T-helper 2 cell (primary cell): ENCODE data around the gene VAC14.
A peak's percentile ranks its signal among the peaks of the same experiment; 100 is the strongest.

Experiments used
- DNase-seq, 5 experiments: peaks; one replicate each; pipeline versions ENCODE4 v3.0.0 to v3.0.0-alpha.2; 2012 to 2022

Gene VAC14

DNA sequence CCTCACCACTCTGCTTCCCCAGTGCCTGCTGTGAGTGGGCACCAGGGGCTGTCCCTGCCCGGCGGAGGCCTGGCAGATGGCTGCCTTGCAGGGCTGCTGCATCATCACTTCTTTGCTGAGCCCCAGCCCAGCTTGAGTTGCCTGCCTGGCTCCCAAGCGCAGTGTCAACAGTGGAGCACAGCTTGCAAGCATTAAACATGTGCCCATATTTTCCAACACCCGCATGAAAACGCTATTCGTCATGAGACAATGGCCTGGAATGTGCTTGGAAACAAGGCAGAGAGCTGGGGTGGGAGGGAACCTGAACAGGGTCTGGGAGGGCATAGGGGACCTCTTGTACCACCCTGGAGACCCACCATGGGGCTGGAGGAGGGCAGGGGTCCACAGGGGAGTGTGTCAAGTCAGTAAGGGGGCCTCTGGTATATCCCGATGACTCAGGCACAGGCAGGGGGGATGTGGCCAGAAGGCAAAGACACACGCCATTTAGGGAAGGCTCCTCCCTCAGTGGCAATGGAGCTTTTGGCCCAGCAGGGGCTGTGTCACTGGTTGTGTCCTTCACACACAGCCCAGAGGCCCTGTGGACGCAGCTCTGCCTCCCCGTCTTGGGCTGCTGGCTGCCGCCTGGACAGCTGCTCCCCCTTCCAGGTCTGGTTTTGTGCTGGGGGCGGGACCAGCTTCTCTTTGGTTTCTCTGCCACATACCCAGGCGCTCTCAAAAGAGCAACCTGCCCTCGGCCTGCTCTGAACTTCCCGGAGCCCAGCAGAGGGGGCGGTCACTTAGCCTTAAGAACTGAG is 97.7 kb downstream of the VAC14 start:
- no peak for DNase-seq

DNA sequence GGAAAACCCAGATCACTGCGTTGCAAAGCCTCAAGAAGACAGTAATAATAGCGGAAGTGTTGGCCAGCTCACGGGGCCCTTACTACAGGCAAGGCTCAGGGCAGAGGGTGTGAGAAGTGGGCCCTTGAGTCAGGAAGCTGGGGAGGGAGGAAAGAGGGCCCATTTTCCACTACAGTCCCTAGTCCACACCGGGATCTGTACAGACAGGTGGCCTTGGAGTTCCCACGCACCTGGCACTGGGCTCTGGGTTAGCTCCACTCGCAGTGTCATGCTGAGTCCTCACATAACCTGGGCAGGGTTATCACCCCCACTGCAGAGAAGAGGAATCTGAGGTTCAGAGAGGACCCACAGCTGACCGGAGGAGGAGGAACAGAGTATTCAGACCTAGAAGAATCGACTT is 98.3 kb downstream of the VAC14 start:
- no peak for DNase-seq

DNA sequence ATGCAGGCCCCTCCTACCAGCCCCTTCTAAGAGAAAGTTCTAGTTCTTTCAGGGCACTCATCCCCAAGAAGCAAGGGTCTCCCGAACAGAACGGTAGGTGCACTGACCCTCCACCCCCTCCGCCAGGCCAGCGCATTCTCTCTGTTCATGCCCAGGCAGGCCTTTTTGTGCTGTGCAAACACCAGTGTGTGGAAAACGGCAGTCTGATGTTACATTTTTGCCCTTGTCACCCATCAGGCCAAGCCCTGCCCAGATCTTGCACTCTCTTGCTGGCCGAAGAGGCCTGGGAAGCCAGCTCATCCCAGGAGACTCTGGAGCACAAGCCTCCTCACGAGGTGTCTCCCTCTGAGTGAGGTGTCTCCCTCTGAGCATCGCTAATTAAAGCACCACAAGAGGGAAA is 99.0 kb downstream of the VAC14 start:
- no peak for DNase-seq

DNA sequence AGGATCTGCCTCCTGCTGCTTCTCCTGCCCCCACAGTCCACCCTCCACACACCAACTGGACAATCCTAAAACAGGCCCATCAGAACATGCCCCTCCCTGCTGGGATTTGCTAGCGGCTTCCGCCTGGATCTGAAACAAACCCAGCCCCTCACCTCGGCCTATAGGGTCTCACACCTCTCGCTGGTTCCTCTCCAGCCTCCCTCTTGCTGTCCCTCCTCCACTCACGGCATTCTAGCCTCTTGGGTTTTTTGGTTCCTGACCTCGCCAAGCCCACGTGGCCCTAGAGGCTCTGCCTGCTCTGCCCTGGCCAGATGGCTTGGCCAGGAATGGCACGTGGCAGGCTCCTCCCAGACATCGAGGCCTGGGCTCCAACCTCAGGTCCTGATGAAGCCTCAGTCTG is 99.4 kb downstream of the VAC14 start:
- DNase-seq: no peak

DNA sequence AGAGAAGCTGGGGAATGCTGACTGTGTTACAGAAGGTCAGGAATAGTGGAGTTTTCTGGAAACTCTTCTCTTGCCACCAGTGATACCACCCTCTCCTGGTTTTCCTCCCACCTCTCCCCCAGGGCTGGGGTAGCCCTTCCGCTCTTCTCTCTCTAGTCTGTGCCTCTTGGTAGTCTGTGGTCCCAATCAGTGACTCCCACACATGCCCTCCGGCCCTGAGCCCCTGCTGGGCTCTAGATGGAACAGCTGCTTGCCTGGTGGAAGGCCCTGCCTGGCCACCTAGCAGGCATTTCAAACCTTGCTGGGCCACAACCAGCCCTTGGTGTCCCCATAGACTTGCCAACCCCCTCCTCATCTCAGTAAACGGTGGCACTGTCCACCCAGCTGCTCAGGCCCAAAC is 99.9 kb downstream of the VAC14 start:
- no peak for DNase-seq

DNA sequence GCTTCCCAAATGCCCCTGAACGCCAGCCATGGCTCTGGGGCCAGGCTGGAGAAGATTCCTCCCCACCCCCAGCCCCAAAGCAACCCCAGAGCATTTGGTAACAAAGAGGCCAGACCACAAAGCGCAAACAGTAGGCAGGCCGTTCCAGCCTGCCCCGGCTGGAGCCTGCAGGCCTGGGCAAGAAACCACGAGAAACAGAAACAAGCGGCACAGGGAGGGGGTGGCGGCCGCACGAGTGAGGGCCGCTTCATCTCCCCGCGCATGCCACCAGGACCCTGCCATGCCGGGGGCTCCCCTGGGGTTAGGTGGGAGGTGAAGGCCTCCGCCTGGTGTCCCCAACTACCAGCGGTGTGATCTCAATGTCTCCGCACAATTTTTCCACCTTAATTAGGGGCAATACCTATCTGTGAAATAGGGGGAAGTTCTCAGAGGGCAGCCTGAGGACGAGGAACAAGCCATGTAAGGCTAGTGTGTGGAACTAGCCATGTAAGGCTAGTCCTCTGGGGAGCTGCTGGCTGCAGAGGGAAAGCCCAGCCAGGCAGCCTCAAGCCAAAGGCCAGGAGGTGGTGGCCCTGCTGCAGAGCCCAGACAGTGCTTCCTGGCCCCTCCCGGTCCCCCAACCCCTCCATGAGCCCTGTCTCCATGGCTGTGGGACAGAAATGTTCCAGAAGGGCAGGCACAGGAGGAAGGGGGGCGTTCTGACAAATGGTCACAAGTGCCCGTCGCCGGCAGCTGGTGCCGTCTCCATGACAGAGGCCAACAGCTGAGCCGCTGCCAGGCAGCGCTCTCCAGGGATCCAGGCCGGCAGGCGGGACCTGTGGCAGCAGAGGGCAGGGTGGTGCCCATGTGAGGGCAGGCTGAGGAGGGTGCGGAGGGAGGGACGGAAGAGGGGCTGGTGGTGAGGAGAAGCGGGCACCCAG is 100.6 kb downstream of the VAC14 start:
- DNase-seq: no peak

DNA sequence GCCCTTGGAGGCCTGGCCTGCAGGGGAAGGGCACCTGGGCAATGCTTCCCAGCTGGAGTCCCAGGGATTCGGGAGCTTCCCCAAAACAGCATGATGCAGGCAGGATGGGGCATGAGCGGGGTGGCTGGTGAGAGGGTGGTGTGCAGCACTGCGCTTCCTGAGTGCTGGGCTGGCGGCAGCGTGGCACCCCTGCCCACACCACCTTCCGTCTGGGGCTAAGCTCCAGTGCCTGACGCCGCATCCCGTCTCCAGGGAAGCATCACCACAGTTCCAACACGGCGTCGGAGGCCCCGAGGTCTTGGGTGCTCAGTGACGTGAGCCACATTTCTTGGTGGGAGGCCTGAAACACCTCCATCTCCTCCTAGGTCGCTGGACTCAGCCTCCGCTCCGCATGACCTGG is 101.3 kb downstream of the VAC14 start:
- no peak for DNase-seq

DNA sequence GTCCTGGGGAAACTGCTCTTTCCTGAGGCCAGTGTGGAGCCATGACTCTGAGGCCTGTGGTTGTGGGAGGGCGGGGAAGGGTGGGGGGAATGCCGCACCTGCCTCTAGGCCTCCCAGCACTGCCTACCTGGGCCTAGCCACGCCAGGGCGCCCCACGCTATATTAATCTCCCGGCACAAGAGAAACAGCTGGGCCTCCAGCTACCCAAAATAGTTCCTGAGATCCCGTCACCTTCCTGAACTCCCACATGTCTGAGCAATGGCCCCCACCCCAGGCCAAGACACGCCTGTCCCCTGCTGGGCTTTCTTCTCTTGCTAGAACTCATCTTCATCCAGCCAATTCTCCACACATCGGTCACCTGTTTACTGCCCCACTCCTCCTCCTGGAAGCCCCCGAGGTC is 102.1 kb downstream of the VAC14 start:
- no peak for DNase-seq

DNA sequence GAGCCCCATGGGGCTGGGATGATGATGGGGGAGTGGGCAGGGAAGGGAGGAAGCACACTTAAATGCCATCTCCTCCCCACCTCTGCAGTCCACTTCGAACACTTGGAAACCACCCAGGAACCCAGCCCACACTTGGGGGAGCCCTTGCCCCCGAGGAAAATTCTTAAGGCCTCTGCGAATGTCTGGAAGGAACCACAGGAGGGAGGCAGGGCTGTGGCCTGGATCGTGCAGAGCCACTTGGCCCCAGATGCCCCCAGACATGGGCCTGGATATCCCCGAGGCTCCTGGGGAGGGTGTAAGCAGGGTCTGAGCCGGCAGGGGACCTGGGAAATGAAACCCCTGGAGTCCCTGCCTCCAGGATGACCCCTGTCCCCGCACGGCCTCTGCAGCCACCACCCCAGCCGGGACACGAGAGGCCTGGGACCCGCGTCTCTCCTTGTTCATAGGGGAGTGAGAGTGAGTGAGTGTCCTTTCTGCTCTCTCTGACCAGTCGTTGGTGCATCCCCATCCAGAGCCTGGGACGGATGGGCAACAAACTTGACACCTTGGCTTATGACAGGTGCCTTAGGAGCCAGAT is 103.3 kb downstream of the VAC14 start:
- DNase-seq: no peak

DNA sequence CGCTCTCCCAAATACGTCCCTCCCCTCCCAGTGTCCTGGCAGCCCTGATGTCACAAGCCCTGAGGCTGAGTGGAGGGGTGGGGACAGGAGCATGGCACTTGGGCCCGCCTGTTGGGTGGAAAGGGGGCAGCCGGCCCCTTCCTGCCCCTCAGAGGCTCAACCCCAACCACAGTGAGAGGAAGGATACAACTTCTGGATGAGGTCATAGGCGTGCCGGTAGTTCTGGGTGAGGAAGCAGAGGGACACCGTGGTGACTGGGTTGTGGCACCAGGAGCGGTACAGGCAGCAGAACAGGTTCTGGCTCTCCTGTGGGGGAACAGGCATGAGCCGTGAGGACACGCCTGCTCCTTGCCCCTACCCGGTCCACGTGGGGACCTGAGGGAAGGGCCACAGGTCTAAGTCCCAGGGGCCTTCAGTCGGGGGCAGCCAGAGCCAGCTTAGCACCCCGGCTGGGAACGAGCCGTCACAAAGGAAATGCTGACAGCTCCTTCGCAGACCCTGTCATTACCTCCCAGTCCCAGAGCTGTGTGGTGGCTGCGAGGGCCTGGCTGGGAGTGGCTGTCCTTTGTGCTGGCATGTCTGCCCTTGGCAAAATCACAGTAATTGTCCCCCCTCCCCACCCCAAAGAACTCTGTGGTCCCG is 103.9 kb downstream of the VAC14 start:
- peak in 1 of 5 experiments; percentile 12 for DNase-seq

DNA sequence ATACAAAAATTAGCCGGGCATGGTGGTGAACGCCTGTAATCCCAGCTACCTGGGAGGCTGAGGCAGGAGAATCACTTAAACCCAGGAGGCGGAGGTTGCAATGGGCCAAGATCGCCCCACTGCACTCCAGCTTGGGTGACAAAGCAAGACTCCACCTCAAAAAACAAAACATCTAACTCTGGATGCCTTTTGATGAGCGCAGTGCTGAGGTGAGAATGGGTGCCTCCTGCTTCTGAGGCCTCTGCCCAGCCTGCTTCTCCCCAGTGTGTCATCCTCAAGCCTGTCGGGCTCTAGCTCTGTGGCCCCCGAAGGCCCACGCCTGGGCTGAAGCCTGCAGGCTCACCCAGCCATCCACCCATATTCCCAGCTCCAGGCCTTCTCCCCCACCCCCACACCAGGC is 104.6 kb downstream of the VAC14 start:
- DNase-seq: no peak

DNA sequence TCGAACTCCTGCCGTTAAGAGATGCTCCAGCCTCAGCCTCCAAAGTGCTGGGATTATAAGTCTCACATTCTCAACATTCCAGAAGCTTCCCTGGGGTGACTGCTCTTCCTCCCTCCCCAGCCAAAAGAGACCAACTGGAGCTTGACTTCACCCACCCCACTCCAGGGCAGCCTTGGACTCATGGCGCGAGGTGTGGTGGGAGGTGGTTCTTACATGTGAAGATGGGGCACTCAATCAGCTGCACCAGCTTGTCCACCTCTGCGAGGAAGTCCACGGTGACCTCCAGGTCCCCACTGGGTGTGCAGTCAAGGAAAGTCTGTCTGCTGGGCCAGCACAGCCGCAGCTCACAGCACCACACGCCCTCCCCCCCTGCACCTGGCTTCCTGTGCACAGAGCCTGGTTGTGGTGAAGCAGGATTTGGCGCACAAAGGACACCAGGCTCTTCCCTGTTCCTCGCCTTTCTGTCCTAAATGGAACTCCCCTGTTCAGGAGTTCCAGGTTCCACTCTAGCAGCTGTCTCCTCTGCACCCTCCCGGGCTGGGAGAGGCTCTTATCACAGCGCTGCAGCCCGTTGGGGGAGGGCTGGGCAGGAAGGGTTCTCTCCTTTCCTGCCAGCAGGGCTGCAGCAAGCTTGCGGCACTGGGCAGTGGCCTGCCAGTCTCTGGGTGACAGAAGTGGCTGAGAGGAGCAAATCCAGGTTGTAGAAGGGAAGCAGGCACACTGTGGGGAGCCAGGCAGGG is 105.5 kb downstream of the VAC14 start:
- peak in 1 of 5 experiments; percentile 42 for DNase-seq

DNA sequence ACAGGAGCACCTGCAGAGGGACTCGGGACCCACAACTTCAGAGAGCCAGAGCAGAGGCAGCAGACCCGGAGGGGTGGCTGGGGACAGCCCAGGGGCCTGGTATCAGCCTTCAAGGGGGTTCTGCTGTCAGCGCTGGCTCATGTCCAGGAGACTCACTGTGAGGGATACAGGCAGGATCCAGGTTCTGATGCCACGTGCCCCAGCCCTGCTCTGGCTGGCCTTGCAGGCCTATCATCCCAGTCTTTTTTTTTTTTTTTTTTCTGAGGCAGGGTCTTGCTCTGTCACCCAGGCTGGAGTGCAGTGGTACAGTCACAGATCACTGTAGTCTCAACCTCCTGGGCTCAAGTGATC is 106.1 kb downstream of the VAC14 start:
- no peak for DNase-seq

DNA sequence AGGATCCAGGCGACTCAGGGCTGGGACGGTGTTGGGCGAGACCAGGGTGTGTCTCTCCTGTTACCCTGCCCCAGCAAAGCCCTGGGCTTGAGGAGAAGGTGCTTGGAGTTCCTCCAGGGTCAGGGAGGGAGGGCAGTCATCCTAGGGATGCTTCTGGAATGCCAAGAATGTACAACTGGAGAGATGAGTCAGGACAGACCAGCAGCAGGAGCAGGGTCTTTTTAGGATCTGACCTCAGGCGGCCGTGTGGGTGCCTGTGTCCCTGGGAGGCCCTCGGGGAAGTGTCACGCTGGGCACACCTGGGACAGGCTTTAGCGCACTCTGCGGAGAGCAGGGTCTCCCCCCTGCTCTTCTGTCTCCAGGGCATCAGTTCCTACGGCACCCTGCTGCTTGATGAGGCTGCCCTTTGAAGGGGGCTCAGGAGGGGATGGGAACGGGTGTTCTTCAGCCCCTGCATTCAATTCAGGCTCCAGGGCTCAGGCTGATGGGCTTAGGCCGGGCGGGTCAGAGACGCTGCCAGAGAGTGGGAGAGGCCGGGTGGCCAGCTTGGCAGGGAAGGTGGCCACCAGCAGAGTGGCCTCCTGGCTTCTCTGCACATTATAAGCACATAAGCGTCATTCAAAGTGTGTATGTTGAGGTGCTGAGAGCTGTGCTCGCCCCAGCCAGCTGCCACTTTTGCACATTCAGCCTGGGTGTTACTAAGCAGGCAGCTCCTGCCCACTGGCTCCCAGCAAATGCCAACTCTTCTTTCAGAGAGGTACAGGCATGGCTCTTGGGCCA is 106.7 kb downstream of the VAC14 start:
- DNase-seq: no peak

DNA sequence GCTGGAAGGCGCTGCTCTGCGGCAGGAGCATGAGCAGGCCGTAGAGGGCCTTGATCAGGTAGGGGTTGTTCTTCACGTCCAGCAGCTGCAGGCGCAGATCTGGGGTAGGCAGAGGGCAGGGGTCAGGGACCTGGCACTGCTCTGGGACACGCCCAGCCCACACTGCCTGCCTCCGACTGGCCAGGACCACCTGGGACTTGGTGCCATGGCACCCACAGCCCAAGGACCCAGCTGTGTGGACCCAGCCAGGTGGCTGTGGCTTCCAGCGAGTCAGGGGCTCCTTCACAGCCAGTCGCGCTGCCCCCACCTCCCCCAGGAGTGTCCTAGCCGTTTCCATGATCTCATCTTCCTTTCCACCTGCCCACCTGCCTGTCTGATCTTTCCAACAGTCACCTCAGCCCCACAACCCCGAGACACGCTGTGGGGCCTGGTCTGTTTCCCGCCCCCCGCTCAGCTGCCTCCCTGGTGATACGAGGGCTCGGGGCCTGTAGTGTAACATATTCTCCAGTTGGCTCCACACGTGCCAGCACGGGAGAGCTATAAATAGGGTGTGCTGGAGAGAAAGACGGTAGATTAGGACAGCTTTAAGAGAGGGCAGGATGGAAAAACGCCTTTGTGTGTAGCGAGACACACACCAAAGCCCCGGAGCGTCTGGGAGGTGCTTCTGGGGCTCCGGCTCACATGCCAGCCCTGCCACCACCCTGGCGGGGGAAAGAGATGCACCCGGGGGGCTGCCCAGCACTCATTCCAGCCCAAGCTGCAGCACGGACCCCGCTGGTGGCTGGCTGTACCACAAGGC is 107.9 kb downstream of the VAC14 start:
- DNase-seq: no peak

DNA sequence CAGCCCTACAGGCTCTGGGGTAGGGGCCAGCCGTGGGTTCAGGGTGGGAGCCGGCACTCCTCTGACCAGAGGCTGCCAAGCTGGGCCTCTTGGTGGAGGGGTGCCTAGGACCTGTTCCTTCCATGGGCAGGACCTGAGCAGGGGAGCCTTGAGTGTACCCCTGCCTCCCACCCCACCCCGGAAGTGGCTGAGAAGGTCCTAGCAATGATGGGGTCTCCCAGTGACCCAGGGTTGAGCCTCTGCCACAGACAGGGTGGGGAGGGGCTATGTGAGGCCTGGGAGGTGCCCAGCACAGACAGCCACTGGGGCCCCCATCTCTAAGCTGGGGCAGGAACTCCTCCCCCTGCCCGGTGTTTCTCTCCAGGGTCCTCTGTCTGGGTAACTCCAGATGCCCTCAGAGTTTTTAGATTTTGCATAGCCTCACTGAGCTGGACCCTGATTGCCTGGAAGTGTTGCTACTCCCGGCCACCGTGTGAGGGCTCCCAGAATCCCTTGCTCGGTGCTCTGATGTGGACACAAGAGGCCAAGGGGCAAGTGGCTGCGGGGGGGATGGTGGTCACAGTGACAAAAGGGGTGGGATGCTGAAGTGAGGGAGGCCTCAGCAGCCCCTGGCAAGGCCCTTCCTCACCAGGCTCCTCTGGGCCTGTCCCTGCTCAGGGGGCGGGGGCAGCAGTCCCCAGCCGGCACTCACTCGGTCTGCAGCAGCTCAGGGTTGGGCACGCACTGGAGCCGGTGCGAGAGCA is 108.7 kb downstream of the VAC14 start:
- DNase-seq: no peak

DNA sequence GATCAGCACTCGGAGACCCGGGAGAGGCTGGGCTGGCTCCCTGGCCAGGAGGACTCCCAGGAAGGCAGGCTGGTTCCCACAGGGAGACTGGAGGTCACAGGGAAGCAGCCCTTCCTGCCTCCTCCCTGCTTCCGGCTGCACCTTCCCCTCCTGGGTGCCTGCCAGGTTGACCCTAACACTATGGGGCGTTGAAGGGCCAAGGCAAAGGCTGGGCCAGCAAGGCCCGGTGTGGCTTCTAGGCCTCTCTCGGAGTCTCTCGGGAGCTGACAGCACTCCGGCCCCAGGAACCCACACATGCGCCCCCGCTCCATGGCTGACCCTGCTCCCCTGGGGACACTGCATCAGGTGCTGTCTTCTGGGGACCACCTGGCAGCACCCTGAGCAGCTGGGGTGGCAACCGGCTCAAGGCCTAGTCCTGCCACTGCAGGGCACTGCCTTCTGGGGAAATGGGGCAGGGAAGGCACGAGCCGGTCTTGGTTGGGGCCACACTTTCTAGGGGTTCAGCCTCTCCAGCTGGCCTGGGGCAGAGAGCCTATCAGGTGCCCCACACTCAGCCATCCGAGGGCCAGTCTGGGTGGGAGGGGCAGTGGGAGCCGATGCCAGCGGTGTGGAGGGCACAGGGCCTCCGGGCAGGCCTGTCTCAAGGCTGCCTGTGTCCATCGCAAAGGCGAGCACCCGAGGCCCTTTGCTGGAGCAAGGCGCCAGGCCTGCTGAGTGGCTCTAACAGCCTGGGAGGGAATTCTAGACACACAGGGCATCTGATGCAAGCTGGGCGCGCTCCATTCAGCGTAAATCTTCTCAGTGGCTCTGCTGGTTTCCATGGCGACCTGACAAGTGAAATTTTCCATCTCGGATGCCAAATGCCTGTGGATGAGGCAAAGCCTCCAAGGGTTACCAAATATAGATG is 109.5 kb downstream of the VAC14 start:
- DNase-seq: no peak

DNA sequence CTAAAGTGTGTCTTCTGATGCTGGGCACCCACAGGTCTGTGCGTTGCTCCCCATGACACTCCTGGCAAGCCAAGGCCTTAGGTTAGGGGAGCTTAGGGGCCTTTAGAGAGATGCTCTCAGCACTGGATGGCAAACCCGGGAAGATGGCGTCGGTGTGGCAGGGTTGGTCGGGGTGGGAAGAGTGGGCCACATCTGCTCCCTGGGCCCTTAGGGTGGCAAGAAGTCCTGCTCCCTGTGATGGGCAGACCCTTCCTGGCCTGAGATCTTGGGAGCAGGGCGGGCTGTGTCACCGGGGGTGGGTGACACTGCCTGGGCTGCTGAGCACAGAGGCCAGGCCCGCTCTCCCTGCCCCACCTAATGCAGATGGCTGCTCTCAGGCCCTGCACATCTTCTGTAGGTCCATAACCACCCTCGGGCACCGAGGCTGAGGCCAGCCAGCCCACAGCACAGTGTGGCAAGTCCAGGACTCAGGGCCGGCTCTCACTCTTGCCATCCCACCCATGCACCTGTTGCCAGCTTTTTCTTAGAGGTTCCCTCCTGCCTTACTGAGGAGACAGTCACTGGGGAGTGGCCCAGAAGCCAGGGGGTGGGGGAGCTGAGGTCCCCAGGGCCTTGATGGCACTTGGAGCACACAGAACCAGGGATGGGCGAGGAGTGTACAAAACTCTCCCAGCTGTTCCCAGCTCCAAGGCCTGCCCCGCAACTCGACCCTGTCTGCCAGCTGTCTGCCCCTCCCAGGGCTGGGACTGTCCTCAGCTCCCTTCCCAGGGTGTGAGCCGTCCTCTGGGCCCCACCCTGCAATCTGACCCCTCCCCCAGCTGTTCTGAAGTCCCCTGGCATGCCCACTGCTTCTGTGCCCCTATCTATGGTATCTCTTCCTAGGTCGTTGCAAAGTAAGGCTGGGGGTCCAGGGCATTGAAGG is 110.7 kb downstream of the VAC14 start:
- no peak for DNase-seq
